NCI-H2196 (cell line): ENCODE measurements around the gene LEFTY2.
"Not testable (repeated sequence)": the region's sequence is repeated elsewhere in the genome, so short reads cannot be mapped to it uniquely, and the experiment has no call there.

Experiments used
- DNase-seq: peaks from one replicate; lab custom pipeline; 2025; ENCODE audit not compliant: unreplicated experiment; lab: John Stamatoyannopoulos, UW

The LEFTY2 gene

DNA sequence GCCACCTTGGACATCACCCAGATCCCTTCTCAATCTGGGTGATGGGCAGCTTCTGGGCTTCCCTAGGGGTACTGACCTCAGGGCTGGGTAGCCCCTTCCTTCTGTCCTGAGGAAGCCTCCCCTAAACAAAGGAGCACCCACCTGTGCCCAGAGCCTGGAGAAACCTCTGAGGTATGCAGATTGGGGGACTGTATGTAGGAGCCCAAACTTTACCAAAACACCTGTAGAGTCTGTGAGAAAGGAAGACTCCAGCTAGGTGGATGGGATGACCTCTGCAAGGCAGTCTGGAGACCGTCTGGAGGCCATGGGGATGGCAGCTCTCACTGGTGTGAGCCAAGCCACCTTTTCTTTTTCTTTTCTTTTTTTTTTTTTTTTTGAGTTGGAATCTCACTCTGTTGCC lies 13.7 kb upstream of the LEFTY2 start:
- no peak for DNase-seq

DNA sequence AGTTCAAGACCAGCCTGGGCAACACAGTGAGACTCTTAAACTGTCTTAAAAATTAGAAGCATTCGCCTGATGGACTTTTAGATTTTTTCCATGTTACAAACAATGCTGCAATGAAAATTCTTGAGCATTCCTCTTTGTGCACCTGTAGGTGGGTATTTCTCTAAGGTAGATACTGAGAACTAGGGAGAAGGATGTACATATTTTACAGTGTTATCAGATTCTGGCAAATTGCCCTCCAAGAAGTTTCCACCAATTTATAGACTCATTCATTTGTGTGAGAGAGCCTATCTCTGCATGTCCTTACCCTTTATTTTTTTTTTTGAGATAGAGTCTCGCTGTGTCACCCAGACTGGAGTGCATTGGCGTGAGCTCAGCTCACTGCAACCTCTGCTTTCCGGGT lies 12.3 kb upstream of the LEFTY2 start:
- no peak for DNase-seq

DNA sequence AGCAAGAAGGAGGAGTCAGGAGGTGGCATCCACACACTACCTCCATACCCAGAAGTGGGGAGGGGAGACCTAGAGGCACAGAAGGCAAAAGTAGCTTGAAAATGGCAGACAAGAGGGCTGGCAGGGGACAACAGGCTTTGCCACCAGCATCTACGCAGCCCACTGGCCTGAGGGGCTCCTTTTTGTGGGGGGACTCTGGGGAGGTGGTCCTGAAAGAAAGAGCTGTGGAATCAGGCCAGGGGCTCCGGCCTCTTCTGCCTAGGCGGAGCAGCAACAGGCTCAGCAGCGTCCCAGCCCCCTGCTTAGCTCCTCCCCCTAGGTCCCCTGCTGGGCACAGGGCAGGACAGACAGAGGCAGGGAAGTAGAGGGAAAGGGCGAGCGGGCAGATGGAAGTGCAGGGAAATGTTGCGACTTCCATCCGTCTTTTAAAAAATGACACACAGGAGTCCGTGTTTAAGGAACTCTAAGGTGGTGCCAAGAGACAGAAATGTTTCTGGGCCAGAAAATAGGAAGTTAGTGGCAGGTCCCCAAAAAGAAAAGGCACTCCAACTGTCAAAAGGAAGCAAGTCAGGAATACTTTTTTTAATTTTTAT lies 10.0 kb upstream of the LEFTY2 start:
- no peak for DNase-seq

DNA sequence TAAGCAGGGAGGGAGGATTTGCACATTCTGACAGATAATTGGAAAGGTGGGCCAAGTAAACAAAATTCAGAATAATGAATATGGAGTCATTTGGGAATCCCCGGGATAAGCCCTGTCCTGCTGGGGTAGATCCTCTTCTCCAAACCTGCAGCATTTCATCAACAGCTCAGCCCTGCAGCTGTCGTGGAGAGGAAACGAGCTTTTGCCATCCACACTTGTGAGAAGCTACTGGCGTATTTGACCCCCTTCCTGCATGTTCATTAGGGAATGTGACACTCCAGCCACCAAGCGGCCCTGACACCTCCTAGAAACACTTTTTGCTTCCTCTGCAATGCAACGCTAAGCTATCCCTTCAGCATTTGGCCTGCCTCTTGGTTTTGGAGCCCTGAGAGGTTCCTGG lies 8.0 kb upstream of the LEFTY2 start:
- DNase-seq, result no peak

DNA sequence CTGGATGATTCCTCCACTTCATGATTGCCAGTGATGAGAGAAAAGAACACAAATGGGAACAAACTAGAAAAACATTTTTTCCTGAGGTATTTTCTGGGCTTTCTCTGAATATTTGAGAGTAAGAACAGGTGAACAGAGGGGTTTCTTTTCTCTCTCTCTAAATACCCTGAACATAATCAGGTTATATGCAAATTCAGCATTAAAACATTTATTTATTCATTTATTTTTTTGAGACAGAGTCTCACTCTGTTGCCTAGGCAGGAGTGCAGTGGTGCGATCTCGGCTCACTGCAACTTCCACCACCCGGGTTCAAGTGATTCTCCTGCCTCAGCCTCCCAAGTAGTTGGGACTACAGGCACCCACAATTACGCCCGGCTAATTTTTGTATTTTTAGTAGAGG lies 5.8 kb upstream of the LEFTY2 start:
- DNase-seq, result no peak

DNA sequence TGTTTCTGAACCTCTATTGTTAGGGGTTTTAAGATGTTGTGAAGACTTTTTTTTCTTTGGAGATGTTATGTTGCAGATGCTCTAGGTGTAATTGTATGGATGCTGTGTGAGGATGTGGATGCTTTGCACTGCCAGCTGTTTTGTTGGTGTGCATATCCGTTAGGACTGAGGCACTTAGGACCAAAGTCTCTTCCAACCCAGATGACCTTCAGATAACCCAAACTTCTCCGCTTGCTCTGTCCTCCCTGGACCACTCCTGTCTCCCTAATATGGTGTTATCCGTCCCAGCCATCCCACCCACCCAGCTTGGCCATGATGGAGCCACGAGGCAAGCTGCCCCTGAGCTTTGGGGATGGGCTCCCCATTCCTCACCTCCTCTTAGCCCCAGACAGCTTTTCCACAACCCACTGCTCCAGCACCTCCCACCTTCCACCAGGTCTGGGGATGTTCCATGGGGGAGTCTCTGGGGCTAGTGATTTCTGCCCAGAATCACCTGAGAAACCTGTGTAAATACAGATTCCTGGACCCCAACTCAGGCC lies 5.1 kb upstream of the LEFTY2 start:
- DNase-seq, result no peak

DNA sequence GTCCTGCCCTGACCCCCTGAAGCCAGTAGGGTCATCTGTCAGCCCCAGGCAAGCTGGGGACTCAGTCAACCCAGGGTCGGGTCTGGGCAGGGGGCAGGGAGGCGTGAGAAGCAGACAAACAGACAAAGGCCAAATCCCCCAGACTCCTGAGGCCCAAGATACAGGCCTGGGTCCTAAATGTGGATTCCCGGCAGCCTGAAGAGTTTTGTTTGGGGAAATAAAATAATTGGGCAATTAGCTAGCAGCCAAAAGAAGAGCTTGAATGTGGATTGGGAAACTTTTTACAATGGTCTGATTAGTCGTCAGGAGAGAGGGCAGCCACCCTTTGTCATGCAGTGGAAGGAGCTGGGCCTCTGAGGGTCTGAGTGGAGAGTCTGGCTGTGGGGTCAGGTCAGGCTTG lies 4.5 kb upstream of the LEFTY2 start:
- DNase-seq, result no peak

DNA sequence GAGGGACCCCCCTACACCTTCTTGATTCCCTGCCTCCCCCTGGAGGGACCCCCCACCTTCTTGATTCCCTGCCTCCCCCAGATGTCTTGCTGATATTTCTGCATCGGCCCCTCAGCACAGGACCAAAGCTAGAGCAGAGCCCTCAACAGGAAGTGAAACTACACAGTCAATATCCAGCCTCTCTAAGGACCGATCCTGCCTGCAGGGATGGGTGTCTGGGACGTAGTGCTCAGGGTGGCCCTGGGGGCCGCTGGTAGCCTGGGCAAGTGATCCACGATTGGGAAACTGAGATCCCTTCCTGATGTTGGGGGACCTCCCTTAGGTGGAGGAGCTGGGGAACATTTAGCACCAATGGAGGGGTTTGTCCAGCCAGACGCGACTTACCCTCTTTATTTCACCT lies 3.9 kb upstream of the LEFTY2 start:
- no peak for DNase-seq

DNA sequence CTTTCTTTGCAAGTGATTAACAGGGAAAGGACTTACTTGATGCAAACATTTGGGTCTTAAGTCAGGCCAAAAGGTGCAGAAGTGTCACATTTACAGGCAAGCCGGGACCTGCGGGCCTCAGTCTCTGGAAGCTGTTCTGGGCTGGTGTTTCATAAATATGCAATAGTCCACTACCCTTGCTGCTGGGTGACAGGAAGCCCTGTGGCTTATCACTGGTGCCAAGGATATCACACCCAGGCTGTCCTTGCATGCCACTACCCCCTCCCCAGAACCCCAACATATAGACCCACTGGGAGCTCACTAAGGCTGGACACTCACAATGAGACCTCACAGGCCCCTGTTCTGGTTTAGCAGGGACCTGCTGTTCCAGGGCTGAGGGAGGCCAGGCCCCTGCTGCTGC lies 3.4 kb upstream of the LEFTY2 start:
- no peak for DNase-seq

DNA sequence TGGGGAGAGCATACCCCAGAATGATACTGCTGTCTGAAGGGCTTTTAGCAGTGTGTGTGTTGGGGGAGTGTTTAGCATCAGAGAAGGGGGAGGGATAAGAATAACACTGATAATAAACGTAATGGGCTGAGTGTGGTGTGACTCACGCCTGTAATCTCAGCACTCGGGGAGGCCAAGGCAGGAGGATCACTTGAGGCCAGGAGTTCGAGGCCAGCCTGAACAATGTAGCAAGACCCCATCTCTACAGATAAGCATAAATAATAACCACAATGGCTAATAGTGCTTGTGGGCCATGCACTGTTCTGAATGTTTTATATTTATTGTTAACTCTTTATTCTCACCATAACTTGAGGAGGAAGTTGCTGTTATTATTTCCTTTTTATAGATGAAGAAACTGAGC lies 2.6 kb upstream of the LEFTY2 start:
- no peak for DNase-seq

DNA sequence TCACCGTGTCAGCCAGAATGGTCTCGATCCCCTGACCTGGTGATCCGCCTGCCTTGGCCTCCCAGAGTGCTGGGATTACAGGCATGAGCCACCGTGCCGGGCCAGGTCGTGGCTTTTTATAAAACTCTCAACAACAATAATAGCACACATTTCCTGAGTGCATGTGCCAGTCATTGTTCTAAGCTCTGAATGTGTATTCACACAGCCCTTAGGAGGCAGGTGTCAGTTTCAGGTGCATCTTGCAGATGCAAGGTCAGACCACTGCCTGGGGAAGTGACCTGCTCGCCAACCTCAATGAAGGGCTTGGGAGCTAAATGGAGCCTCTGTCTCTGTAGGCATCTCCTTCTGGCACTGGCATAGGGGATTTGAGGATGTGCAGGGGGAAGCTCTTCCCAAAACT lies 1.6 kb upstream of the LEFTY2 start:
- DNase-seq, result peak; percentile 12

DNA sequence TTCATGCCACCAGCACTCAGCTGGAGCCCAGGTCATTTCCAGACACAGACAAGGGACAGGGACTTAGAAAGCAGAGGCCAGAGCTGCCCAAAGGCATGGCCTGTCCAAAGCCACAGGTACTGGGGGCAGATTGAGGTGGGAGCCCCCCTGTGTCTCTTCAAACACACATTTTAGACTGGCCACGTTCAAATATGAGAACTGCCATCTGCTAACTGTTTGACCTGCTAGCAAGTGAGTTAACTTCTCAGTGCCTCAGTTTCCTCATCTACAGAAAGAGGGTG lies 862 bp upstream of the LEFTY2 start:
- no peak for DNase-seq

DNA sequence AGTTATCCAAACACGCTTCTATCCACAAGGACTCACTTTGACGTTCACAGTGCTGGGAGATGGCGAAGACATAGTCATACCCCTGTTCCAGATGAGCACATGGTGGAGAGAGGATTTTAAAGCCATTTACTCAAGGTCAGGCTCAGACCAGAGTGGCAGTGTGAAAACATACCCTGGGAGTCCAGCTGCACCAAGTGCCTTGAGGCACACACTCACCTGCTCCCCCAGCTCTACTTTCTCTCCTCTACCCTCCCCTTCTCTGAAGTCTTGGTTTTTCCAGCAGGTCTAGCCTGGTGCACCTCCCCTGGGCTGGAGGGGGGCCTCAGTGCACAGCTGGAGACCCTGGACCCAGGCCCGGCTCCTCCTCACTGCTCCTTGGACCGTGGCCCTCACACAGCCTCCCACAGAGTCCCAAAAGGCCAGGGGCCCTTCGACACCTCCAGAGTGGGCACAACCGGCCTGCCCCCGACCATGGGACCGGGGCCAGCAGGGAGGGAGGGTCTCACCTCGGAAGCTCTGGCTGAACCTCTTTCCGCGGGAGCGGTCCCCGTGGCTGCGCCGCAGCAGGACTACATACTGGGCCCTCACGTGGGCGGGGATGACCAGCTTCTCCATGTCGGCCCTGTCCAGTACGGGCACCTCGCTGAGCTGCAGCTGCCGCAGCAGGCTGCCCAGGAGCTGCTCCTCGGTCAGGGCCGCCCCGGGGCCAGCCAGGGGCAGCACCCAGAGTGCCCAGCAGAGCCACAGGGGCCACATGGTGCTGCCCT lies 452 bp downstream of the LEFTY2 start:
- no peak for DNase-seq

DNA sequence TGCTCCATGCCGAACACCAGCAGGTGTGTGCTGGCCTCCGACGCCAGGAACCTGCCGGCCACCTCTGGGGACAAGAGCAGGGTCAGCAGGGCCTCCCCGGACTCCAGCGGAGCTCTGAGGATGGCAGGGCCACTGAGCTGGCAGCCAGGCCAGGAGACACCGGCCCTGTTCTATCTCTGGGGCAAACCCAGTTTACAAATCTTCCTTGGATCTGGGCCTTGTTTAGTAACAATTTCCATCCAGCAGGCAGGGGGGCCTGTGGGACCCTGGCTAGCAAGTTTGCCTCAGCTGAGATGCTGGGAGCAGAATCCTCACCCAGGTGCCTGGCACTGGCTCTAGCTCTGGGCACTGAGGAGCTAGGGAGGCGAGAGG lies 1.1 kb downstream of the LEFTY2 start:
- not testable (repeated sequence) for DNase-seq

DNA sequence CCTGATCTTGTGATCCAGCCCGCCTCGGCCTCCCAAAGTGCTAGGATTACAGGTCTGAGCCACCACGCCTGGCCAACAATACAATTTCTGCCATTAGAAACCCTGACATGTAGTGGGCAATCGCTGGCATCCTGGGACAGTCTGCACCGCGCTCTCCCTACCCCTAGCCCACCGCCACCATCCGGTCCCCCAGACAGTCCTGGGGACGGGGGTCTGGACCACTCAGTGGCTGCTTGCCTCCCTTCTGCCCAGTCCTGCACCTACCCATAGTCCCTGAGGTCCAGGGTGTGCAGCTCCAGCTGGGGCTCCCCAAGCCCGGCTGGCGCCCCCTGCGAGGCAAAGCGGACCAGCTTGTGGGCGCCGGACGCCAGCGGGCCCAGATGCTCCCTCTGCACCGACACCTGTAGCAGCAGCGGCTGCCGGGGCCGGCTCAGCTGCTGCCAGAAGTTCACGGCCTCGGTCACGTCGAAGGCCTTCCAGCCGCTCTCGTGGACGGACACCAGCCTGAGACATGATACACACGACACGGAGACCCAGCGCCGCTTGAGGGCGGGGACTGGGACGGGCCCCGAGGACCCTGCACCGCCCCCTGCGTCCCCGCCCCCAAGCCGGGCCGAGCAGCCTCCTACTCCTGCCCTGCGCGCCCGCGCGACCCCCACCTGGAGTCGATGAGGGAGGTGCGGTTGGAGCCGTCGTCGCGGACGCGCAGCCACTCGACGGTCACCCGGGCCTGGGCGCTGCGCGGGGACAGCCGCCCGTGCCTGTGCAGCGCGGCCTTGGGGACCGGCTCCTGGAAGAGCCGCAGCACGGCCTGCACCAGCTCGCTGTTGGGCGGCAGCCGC lies 1.7 kb downstream of the LEFTY2 start:
- DNase-seq, result not testable (repeated sequence)

DNA sequence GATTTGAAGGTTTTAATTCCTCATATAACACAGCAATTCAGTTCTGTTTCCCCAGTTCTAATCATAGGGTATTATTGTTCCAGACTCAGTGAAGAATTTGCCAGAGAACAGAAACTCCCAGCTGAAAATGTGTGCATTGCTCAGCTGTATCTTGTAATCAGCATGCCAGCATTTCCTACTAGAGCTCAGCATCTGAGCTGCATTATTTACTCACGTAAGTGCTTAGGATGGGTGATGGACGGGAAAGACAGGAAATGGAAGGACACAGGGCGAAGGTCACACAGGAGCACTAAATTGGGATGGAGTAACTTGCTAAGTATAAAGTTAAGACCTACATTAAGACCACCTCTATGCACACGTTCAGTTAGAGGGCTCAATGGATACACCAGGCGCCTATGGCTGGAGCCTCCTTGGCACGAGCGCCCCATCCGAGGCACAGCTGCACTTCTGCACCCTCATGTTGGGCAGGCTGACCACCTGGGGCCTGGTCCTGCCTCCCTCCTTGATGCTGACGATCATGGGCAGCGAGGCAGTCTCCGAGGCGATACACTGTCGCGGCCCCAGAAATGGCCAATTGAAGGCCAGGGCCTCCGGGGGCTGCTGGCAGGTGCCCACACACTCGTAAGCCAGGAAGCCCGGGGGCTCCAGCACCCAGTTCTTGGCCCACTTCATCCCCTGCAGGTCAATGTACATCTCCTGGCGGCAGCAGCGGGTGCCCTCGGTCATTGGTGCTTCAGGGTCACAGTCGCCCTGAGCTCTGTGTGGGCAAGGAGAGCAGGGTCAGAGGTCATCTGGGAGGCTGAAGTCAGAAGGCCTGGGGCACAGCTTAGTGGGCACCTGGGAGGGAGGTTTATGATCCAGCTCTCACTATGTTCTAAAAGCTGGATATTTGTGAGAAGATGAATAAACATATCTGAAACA lies 3.7 kb downstream of the LEFTY2 start:
- DNase-seq, result no peak

DNA sequence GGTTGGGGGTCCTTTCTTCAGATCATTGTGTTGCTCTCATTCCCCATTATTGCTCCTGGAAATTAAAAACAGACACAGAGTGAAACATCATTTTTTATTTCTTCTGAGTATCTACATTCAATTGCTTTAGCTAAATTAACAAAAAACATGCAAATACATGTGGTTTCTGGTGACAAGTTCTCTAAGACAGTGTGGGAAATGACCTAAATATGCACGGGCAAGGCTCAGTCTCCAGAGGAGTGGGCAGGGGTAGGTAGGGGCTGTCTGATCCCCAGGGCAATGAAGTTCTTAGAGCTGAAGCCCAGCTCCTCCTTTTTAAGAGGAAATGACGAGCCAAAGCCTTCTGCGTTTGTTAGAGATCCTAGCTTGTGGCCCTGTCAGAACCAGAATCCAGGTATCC lies 4.5 kb downstream of the LEFTY2 start:
- DNase-seq, result no peak

DNA sequence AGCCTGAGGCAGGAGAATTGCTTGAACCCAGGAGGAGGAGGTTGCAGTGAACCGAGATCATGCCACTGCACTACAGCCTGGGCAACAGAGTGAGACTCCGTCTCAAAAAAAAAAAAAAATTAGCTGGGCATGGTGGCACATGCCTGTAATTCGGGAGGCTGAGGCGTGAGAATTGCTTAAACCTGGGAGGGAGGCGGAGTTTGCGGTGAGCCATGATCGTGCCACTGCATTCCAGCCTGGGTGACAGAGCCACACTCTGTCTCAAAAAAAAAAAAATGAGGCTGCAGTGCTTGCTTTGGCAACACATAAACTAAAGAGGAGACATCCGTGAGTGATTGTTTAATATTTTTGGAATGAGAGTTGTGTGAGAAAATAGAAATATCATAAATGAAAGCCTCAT lies 4.9 kb downstream of the LEFTY2 start:
- not testable (repeated sequence) for DNase-seq

DNA sequence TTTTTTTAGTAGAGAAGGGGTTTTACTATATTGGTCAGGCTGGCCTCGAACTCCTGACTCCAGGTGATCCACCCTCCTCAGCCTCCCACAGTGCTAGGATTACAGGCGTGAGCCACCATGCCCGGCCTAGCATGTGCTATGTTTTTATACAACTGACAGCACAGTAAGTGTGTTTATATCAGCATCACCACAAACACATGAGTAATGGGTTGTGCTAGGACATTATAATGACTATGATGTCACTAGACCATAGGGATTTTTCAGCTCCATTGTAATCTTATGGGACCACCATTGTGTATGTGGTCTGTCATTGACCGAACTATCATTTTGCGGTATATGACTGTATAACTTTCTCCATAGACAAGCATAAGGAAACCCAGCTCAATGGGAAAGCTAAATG lies 6.3 kb downstream of the LEFTY2 start:
- DNase-seq, result no peak

DNA sequence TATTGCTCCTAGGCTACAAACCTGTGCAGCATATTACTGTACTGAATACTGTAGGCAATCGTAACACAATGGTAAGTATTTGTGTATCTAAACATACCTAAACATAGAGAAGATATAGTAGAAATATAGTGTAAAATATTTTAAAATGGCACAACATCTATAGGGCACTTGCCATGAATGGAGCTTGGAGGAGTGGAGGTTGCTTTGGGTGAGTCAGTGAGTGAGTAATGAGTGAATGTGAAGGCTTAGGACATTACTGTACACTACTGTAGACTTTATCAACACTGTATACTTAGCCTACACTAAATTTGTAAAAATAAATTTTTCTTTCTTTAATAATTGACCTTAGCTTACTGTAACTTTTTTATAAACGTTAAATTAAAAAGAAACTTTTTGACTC lies 7.9 kb downstream of the LEFTY2 start:
- no peak for DNase-seq
